Mesodermal cell (in vitro differentiated cells): Measurements from ENCODE around the gene INPP5K. TPM values are rescaled to one million over a fixed set of nuclear protein-coding genes. Genes with fewer than 3 reads are reported as not detected.
A peak's percentile ranks its signal among the peaks of the same experiment; 100 is the strongest.
"Not testable (repeated sequence)": the region's sequence is repeated elsewhere in the genome, so short reads cannot be mapped to it uniquely, and the experiment has no call there.

Source experiments
- H3K27ac ChIP-seq: 2 replicates; pipeline ENCODE4 v1.7.0; 2013; ENCODE audit warnings: mild to moderate bottlenecking, low read depth, low read length, moderate library complexity; ENCODE audit not compliant: severe bottlenecking
- H3K36me3 ChIP-seq: 2 replicates; pipeline ENCODE4 v1.7.1; 2013; ENCODE audit warnings: mild to moderate bottlenecking, low read length, moderate library complexity; ENCODE audit not compliant: control insufficient read depth, insufficient read depth
- H3K4me1 ChIP-seq: one replicate; pipeline ENCODE4 v1.7.1; 2013; ENCODE audit warnings: mild to moderate bottlenecking, low read length; ENCODE audit not compliant: insufficient read depth, control insufficient read depth, poor library complexity, severe bottlenecking
- H3K4me3 ChIP-seq: 2 replicates; pipeline ENCODE4 v1.7.0; 2013; ENCODE audit warnings: low read length, control low read depth, mild to moderate bottlenecking; ENCODE audit not compliant: insufficient read depth, poor library complexity, severe bottlenecking; ENCODE audit errors: extremely low read depth
- H3K9me3 ChIP-seq: 2 replicates; pipeline ENCODE4 v1.7.1; 2013; ENCODE audit warnings: mild to moderate bottlenecking, low read length, moderate library complexity; ENCODE audit not compliant: control insufficient read depth
- WGBS, 2 experiments: methylation state at CpG; one replicate each; pipeline ENCODE4 v1.1.5; 2013; ENCODE audit warnings: missing lambda C conversion rate in 2 of 2; ENCODE audit not compliant: insufficient coverage in 2 of 2; 5-methylcytosine and 5-hydroxymethylcytosine counted together
- polyA plus RNA-seq, 2 experiments: library from polyadenylated mRNA; stranded (reverse); fragments of 50-300 nt; gene quantifications; one replicate each; pipeline ENCODE4 v1.2.3, GENCODE V29; 2013

The INPP5K gene
- polyA plus RNA-seq (2013, experiment 1 of 2) = 23.8 TPM
- polyA plus RNA-seq (2013, experiment 2 of 2) = 19.8 TPM

GRCh38 chr17:1516388-1517161 lies at the start of gene INPP5K:
Gene INPP5K (minus strand): TSS chr17:1516612. CDS start chr17:1516499, 113 bp downstream.
- no peaks in the 10 kb centered on the region for H3K4me1 ChIP-seq
- H3K4me3 ChIP-seq = peak within 1 kb of the TSS; percentile 88

GRCh38 chr17:1565877-1566276 lies 49.5 kb upstream of the INPP5K start:
- H3K9me3 ChIP-seq = no peaks in the 10 kb centered on the region
- H3K36me3 ChIP-seq = no peaks in the 10 kb centered on the region
- H3K4me3 ChIP-seq = no peak overlapping the region
- peaks cover 7% of the 10 kb centered on the region for H3K4me1 ChIP-seq
- 92 to 95% methylated on average over 3 to 4 of the region's 6 CpGs for WGBS, 2 experiments
- H3K27ac ChIP-seq = no peak overlapping the region

More at GRCh38 chr17:1516388-1517161, at the start of gene INPP5K:
- Histone ChIP-seq H3K9me3 (no peaks in the 10 kb centered on the region), H3K36me3 (peaks cover 47% of the 10 kb centered on the region), H3K27ac (peak within 1 kb of the TSS; percentile 88)
- 0% methylated on average over 89 of the region's 91 CpGs for WGBS, 2 experiments

- H3K9me3 ChIP-seq = no peaks in the 10 kb centered on the region
- no peak overlapping the region for H3K4me3 ChIP-seq
- H3K36me3 ChIP-seq = peaks cover 11% of the 10 kb centered on the region
- peaks cover 17% of the 10 kb centered on the region for H3K4me1 ChIP-seq
- 83% methylated on average over 19 of the region's 19 CpGs for WGBS, 2 experiments
- H3K27ac ChIP-seq = no peak overlapping the region
Measured at GRCh38 chr17:1563786-1564613, 47.6 kb upstream of the INPP5K start.

GRCh38 chr17:1563471-1563785 lies 47.0 kb upstream of the INPP5K start:
- H3K4me1 ChIP-seq = peaks cover 17% of the 10 kb centered on the region
- H3K4me3 ChIP-seq = not testable (repeated sequence)
- 91 to 97% methylated on average over 14 to 15 of the region's 15 CpGs for WGBS, 2 experiments

GRCh38 chr17:1562176-1562643 lies 45.8 kb upstream of the INPP5K start:
- Histone ChIP-seq H3K36me3 (peaks cover 24% of the 10 kb centered on the region), H3K4me1 (peaks cover 17% of the 10 kb centered on the region), H3K27ac (peak overlapping the region; percentile 72), H3K4me3 (peak overlapping the region; percentile 78), H3K9me3 (no peaks in the 10 kb centered on the region)
- 0 to 3% methylated on average over 11 to 47 of the region's 62 CpGs for WGBS, 2 experiments

More at GRCh38 chr17:1563471-1563785, 47.0 kb upstream of the INPP5K start:
- H3K9me3 ChIP-seq, H3K27ac ChIP-seq: not testable (repeated sequence)
- peaks cover 14% of the 10 kb centered on the region for H3K36me3 ChIP-seq

GRCh38 chr17:1561420-1562175 lies 45.2 kb upstream of the INPP5K start:
- H3K9me3 ChIP-seq = no peaks in the 10 kb centered on the region
- H3K27ac ChIP-seq = peak overlapping the region; percentile 72
- peaks cover 28% of the 10 kb centered on the region for H3K36me3 ChIP-seq
- H3K4me3 ChIP-seq = peak overlapping the region; percentile 78
- 6% methylated on average over 45 to 47 of the region's 47 CpGs for WGBS, 2 experiments
- H3K4me1 ChIP-seq = peaks cover 17% of the 10 kb centered on the region

GRCh38 chr17:1560858-1561355 lies 44.5 kb upstream of the INPP5K start:
- Histone ChIP-seq H3K27ac (no peak overlapping the region), H3K4me1 (peaks cover 17% of the 10 kb centered on the region), H3K36me3 (peaks cover 35% of the 10 kb centered on the region), H3K9me3 (no peaks in the 10 kb centered on the region), H3K4me3 (peak overlapping the region; percentile 78)
- WGBS, 2 experiments = 82 to 86% methylated on average over 6 to 7 of the region's 7 CpGs

- H3K4me3 ChIP-seq = no peak overlapping the region
- peaks cover 19% of the 10 kb centered on the region for H3K4me1 ChIP-seq
- WGBS, 2 experiments = 81 to 90% methylated on average over 17 to 20 of the region's 22 CpGs
- no peaks in the 10 kb centered on the region for H3K9me3 ChIP-seq
- peaks cover 42% of the 10 kb centered on the region for H3K36me3 ChIP-seq
- H3K27ac ChIP-seq = no peak overlapping the region
Measured at GRCh38 chr17:1560101-1560857, 43.9 kb upstream of the INPP5K start.

GRCh38 chr17:1559047-1560043 lies 42.9 kb upstream of the INPP5K start:
- Histone ChIP-seq H3K9me3 (no peaks in the 10 kb centered on the region), H3K36me3 (peaks cover 51% of the 10 kb centered on the region), H3K27ac (no peak overlapping the region), H3K4me1 (peaks cover 20% of the 10 kb centered on the region), H3K4me3 (no peak overlapping the region)
- 89 to 93% methylated on average over 7 of the region's 10 CpGs for WGBS, 2 experiments
